CD4-positive, alpha-beta T cell treated with Interleukin-4 for 1 hour (primary cell): ENCODE results near the gene LCT.
"Not testable (repeated sequence)": the region's sequence is repeated elsewhere in the genome, so short reads cannot be mapped to it uniquely, and the experiment has no call there.

ENCODE experiments used
- DNase-seq, 2 donors: peaks; one replicate each; pipeline ENCODE4 v3.0.0-alpha.2; 2020 to 2022

LCT gene

DNA sequence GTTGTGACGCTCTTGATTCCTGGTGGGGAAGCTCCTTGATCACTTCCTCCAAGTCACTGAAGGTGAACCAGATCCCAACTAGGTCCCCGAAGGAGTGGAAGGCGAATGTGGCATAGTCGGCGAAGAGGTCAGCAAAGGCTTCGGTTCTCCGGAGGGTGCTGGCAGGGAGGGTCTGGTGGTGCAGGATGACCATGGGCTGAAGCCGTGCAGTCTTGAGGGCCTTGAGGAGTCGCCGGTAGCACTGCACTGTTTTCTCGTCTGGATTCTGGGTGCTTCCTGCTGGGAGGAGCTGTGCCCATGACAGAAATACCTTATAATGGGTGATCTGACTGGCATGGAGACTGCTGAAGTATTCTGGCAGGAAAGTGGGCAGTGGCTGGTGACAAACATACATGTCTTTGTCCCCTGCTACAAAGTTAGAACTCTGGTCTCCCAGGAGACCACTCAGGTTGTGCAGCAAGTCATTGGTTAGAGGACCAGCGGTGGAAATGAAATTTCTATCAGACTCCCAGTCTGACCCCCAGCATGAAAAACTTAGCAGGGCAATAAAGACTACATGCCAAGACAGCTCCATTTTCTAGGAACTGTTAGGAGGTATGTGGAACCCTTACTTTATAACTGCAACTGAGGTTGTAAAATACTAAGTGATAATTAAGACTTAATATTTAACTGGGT lies at the start of gene LCT:
Gene LCT (minus strand): TSS at position 589 of the 675 bp plus-strand sequence. CDS start 15 bp downstream, at position 574.
- DNase-seq, result no peak

DNA sequence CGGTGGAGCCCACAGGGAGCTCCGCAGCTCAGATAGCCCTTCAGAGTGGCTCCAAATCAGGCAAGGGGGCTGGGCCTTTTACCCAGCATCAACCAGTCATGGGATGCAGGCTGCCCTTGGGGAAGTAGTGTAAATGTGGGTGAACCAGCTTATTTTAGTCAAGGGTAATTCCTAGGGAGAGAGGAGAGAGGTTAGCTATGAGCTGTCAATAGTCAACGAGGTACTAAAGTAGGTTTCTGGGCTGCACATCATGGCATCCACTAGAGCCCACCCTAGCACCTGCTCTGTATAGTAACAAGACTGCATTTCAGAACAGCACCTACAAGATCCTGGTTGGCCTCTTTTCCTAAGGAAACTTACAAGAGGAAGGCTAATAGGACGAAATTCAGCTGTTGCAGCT lies 48.7 kb upstream of the LCT start:
- no peak for DNase-seq

DNA sequence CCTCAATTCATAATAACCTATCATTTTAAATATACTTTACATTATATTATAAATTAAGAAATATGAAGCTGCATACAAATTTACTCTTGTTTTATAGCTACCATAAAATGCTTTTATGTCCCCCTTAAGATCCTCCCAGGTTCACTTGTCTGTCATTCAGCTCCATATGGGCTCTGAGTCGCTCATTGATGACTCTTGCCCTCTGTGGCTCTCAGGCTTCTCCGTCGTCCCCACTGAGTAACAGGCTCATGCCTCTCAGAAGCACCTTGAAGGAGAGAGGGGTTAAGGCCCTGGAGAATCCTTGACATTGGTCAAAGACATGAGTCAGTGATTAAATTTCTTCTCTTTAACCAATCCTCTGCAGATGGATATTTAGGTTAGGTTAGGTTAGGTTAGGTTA lies 45.4 kb upstream of the LCT start:
- DNase-seq, result no peak

DNA sequence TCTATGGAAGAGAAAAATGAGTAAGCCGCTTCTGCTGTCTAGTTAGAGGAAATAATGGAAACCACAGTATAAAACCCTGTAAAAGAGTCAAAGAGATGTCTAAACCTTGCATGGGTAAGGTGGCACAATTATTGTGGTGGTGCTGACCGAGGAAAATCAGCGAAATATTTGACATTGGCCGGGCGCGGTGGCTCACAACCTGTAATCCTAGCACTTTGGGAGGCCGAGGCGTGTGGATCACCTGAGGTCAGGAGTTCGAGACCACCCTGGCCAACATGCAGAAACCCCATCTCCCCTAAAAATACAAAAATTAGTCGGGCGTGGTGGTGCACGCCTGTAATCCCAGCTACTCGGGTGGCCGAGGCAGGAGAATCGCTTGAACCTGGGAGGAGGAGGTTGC lies 39.8 kb upstream of the LCT start:
- not testable (repeated sequence) for DNase-seq

DNA sequence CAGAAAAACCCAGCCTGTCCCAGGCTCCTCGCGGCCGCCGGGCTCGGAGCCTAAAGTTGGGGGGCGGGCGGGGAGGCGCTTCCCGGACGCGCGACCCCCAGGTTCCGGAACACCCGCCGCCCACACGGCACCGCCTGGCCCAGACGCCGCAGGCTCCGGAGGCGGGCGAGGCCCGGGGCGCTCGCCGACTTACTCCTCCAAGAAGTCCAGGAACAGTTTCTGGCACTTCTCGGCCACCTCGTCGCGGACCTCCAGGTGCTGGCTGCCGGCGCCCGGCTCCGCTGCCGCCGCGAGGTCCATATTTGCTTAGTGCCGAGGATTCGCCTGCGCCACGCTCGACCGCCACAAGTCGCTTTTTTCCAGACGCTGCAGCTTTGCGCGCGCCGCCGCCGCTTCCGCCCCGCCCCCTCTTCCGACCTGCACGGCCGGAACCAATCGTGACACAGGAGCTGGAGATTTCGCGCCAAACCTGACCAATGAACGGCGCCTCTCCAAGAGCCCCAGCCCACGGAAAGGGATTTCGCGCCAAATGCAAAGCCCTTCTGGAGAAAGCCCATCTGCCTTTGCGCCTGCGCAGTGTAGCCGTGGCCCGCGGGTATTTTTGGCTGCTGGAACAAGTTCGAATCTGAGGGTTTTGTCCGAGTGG lies 39.2 kb upstream of the LCT start, which contains the start of gene MCM6:
Gene MCM6 (minus strand): TSS at position 378 of the 646 bp plus-strand sequence. CDS start 78 bp downstream, at position 300.
- peak; percentile 99 for DNase-seq

DNA sequence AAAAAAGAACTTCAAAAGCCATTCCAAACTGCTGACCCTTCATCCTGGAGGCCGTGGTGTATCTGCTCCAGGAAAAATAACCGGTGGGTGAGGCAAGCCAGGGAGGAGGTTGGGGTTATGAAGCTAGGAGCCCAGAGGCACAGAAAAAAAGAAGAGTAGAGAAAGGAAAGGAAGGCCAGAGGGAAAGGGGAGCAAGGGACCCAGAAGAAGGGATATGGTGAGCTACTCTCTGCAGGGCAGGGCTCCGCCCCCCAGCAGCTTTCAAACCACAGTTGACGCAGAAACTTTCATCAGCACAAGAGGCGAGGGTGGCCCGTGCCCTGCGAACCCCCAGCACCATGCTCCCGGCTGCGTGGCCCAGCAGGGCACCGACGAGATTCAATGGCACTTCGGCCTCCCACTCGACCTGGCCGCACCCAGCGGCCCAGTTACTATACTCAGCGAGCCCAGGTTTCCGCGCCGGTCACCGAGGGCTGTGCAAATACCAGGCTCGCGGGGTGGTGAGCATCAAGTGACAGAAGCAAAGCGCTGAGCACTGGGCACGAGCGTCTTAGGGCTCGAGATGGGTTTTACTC lies 38.6 kb upstream of the LCT start:
- DNase-seq, result peak; percentile 70 to 73

DNA sequence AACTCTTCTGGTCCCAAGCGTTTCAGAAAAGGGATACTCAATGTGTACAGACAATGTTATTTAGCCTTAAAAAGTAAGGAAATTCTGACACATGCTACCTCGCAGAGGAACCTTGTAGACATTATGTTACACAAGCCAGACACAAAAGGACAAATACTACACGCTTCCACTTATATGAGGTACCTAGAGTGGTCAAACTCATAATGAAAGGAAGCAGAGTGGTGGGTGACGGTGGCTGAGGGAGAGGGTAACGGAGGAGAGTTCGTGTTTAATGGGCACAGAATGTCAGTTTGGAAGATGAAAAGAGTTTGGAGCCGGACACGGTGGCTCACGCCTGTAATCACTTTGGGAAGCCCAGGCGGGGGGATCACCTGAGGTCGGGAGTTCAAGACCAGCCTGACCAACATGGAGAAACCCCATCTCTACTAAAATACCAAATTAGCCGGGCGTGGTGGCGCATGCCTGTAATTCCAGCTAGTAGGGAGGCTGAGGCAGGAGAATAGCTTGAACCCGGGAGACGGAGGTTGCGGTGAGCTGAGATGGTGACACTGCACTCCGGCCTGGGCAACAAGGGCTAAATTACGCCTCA lies 37.9 kb upstream of the LCT start:
- DNase-seq, result peak in 1 of 2 donors; percentile 5

DNA sequence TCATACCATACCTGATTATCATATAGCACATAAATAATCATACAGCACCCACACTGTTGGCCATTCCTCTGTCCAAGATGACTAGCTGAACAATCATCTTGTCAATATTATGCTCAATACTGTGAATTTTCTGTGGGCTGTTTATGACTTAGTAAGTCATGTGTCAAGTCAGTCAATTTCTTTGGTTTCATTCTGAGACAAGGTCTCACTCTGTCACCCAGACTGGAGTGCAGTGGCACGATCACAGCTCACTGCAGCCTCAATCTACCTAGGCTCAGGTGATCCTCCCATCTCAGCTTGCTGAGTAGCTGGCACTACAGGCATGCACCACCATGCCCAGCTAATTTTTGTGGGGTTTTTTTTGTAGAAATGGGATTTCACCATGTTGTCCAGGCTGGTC lies 33.6 kb upstream of the LCT start:
- DNase-seq, result no peak

DNA sequence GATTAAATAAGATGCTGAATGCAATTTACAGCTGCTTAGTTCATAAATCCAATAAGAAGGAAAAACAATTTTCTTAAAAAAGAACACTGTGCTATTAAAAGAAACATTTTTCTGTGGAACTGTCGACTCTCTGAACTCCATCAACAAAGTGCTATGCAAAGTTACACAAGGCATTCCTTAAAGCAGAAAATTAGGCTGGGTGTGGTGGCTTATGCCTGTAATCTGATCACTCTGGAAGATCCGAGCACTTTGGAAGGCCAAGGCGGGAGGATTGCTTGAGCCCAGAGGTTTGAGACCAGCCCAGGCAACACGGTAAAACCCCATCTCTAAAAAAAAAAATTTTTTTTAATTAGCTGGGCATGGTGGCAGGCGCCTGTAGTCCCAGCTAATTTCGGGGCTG lies 26.2 kb upstream of the LCT start:
- DNase-seq, result no peak

DNA sequence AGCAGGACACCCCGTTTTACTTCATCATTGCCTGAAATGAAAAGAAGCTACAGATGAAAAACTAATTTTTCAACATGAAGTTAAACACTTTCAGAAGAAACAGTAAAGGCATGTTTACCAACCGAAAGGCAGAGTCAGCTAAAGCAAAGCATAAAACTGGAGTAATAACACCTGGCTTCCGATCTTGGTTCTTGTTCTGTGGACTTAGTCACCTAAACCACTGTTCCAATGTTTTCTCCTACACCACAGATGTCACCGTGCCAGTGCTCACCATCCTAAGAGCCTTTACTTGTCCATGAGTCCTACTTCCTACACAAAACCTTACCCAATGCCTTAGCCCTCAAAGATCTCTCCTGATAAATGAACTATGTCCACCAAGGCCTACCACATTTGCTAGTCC lies 25.7 kb upstream of the LCT start:
- no peak for DNase-seq

DNA sequence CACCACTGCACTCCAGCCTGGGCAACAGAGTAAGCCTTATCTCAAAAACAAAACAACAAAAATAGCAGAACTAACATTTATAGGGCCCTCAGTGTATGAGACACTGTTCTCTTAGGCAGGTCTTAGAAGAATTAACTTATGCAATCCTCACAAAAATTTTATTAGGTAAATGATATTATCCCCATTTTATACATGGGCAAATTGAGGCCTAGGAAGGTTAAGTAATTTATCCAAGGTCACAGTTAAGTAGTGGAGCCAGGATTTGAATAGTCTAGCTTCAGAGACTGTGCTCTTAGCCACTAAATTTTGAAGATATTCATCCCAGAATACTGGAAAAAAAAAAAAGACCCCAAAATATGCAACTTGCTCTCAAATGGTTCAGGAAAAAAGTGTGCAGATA lies 16.4 kb upstream of the LCT start:
- no peak for DNase-seq

DNA sequence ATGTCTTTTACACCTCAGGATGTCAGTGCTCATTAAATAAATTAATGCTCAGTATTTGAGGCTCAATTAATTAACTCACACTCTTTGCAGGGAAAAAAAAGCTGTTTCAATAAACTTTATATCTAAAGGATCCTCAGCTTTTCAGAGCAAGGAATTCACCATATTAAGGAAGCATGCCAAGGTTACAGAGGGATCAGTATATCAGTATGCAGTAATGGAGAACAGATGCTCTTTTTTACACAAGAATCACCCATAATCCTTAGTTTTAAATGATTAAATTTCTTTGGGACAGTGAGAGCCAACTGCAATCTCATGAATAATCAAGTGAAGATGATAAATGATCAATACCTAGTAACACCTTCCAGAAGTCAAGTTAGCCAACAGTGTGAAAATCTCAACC lies 14.9 kb upstream of the LCT start:
- DNase-seq, result no peak

DNA sequence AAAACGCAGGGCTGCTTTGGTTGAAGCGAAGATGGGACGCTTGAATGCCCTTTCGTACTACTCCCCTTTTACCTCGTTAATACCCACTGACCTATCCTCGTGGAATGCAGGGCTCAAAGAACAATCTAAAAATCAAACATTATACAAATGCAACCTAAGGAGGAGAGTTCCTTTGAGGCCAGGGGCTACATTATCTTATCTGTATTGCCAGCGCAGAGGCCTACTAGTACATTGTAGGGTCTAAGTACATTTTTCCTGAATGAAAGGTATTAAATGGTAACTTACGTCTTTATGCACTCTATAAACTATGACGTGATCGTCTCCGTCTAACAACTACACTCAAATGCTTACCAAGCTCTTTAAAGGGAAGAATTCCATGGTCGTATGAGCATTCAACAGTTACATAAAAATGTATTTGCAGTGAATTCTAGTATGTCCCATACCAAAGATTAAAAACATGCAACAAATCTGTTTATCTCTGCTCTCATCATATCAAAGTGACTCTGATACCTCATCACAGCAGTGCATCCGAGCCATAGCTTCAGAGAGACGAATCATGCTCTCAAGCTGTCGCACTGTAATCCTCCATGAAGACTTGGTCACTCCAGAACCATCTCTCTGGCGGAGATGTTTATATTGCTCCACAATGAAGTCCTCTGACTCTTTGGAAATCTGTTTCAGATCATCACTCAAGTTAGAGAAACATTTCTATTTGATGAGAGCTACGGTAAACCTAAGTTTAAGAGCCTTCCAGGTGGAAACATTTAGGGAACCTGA lies 14.1 kb upstream of the LCT start:
- DNase-seq, result no peak

DNA sequence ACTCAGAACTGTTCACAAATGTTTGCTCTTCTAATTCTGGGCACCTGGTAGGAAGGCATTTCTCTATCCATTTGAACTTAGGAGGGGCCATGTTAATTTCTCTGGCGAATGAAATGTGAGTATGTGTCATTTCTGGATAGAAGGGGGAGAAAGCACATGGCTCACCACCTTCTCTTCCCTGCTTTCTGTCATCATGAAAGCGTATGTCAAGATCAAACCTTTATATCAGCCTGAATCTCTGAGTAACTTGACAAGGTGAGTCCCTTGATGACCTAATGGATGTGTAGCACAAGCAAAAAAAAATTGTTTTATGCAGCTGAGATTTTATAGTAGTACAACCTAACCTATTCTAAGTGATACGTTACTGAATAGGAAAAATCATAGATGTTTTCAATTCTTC lies 12.1 kb upstream of the LCT start:
- no peak for DNase-seq

DNA sequence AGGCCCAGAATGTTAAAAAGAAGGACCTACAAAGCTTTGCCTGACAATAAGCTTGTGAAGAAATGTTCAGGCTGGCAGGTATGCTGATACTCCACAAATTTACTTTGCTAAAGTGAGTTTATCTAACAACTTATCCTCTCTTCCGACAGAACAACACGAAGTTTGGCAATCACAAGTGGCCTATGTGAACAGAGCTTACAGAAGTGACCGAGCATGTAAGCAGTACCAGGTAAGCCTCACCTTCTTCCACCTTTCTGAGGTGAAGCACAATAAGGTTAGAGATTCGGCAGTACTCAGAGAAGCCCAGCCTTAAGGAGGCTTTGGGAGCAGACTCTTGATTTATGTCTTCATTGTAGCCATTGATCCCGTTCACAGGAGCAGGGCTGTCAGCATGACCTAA lies 9.0 kb upstream of the LCT start:
- DNase-seq, result no peak

DNA sequence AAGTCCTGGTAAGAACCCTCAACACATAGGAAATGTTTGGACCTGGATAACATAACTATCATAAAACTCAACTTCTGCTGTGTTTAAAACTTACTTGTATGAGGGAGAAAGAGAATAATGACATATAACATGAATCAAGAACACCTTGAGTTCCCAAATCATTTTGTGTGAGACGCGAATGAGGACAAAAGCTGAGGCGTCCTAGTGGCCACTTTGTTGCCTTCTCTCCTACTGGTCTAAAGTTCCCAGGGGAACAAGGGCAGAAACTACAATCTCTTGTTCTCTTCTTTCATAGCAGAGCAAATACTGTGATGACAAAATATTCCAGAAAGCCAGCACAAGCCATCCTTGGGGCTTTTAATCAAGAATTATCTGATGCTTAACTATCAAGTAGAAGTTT lies 8.3 kb upstream of the LCT start:
- no peak for DNase-seq

DNA sequence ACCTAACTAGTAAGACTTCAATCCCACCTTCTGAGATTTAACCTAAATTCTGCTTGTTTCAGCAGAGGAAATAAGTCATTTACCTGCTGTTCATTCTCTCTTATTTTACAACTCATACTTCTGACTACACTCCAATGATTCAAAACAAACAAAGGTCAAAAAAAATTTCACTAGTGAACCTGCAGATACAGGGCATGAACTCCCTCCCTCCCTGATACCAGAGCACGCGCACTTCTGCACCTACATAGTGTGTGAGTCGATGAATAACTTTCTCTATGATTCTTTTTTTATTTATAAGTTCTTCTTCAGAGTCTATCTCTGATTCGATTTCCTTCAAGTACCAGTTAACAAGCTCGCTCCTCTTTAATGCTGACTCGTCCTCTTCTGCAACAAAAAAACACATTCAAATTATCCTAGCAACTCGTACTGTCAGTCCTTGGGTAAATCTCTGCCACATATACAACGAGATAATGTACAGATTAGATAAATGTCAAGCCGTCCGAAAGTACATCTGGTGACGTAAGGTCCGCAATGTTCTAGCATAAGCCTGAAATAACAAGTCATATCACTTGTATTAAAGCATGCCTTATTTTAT lies 7.4 kb upstream of the LCT start:
- no peak for DNase-seq

DNA sequence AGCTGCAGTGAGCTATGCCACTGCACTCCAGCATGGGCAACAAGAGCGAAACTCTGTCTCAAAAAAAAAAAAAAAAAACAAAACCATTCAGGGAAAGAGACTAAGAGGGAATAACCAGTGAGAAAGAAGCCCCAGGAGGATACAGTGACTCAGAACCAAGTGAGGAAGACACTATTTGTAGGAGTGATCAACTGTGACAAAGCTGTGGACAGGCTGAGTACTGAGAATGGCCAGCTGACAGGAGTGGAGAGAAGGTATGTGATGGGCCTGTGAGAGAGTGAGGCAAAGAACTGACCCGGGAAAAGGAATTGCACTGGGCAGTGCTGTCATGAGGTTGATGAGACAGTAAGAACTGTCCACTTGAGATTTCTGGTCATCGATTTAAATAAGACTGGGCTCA lies 6.7 kb upstream of the LCT start:
- DNase-seq, result no peak

DNA sequence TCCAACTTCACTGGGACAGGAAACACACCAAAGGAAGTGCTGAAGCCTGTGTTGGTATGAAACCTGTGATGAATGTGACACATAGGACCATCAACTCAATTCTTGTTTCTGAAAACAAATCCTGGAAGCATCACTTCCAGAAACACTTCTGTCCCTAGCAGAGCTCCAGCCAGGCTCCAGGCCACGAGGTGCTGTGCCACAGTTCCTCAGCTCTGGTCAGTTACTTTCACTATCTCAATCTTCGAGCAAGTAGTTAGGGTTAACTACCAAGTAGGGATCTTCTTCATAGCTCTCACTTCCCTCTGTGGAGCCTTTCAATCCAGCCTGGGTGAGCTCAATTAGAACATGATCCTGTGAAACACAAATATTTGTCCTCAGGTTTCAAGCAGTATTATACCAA lies 3.6 kb upstream of the LCT start:
- no peak for DNase-seq

DNA sequence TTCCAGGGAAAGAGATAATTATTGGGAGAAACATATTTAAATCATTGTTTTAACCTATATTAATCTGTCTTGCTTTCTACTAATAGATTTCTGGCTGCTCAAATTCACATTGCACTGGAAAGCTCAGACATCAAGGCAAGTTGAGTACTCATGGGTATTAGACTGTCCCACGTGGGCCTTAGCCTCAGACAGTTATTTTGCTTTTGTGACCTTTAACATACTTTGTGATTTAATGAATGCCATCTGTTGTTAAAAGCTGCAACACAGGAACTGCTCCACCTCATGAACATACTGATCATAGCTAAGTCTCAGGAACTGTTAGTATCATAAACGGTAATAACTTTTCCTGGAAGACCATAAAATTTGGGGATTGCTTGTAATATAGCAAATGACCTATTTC lies 2.7 kb upstream of the LCT start:
- no peak for DNase-seq

DNA sequence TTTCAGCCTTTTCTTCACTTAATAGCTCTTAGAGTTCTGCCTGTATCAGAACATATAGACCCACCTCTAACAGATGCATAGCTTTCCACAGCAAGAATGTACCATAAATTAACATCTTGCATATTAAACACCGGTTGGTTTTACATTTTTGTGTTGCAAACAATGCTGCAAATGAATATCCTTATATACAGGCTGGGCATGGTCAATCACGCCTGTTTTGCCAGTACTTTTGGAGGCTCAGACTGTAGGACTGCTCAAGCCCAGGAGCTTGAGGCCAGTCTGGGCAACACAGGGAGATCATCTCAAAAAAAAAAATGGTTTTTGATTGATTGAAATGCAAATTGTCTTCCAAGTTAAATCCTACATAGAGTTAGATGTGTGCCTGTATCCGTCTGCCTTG lies 1.5 kb upstream of the LCT start:
- no peak for DNase-seq

DNA sequence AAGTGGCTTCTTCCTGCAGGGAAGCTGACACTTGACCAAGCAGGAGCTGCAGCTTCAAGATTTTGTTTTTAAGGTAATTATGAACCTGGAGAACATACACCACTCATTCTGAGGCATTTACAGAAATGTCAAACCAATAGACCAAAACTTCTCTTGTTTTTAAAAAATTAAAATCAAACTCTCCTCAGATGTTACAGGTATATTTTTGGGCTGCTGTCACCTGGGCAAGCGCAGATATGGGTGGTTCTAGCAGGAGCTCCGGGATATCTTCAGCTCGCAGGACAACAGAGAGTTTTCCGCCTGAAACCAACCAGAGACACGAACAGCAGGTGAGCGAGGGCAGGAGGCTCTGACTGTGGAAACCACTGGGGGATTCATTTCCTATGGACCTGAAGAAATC lies 4.1 kb downstream of the LCT start:
- no peak for DNase-seq
